ENCODE measurements around the gene FBLN2. TPM values are rescaled to one million over a fixed set of nuclear protein-coding genes. Genes with fewer than 3 reads are reported as not detected.

Gene FBLN2
- total and polyA plus RNA-seq, 4 donors, result 4.3 to 43.4 (median 21.1) TPM

DNA sequence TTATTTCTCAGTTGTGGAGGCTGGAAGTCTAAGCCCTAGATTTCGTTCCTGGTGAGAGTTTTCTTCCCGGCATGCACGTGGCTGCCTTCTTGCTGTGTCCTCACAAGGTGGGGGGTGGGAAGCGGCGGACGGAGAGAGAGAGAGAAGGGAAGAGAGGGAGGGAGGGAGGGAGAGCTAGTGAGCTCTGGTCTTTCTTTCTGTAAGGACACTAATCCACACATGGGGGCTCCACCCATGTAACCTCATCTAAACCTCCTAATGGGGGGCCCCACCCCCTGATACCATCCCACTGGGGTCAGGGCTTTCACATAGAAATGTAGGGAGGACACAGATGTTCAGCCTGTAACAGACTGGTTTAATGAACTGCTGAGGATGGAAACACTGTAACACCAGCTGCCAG lies 7.3 kb downstream of the FBLN2 start:
- Histone ChIP-seq H3K4me1 (ENCODE audit: control insufficient read depth in 5 of 5, insufficient read depth in 5 of 5, low read length in 5 of 5) (peaks cover 0 to 14% (median 0%) of the 10 kb centered on the region in 5 donors), H3K27me3 (ENCODE audit: control insufficient read depth in 3 of 3, insufficient read depth in 3 of 3, low read length in 2 of 3) (no peaks in the 10 kb centered on the region), H3K9me3 (ENCODE audit: control insufficient read depth in 4 of 4, insufficient read depth in 3 of 4, low read length in 3 of 4) (no peaks in the 10 kb centered on the region), H3K27ac (ENCODE audit: low read depth in 1 of 2, low read length in 1 of 2) (no peak overlapping the region), H3K9ac (ENCODE audit: insufficient read depth in 1 of 2, low read length in 2 of 2) (no peak overlapping the region), H3K36me3 (ENCODE audit: control insufficient read depth in 4 of 4, insufficient read depth in 4 of 4, low read length in 4 of 4) (no peaks in the 10 kb centered on the region), H3K4me3 (no peak overlapping the region)
- WGBS, 2 donors, result 65 to 69% methylated on average over 6 of the region's 6 CpGs
- TF ChIP-seq, protein P1, sequence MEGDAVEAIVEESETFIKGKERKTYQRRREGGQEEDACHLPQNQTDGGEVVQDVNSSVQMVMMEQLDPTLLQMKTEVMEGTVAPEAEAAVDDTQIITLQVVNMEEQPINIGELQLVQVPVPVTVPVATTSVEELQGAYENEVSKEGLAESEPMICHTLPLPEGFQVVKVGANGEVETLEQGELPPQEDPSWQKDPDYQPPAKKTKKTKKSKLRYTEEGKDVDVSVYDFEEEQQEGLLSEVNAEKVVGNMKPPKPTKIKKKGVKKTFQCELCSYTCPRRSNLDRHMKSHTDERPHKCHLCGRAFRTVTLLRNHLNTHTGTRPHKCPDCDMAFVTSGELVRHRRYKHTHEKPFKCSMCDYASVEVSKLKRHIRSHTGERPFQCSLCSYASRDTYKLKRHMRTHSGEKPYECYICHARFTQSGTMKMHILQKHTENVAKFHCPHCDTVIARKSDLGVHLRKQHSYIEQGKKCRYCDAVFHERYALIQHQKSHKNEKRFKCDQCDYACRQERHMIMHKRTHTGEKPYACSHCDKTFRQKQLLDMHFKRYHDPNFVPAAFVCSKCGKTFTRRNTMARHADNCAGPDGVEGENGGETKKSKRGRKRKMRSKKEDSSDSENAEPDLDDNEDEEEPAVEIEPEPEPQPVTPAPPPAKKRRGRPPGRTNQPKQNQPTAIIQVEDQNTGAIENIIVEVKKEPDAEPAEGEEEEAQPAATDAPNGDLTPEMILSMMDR (IDR thresholded peaks at IDR 0.05; ENCODE audit: control extremely low read depth, extremely low read depth), result no peak
- DNase-seq, result no peak
- ATAC-seq (ENCODE audit: insufficient read depth, low FRiP score), result no peak

DNA sequence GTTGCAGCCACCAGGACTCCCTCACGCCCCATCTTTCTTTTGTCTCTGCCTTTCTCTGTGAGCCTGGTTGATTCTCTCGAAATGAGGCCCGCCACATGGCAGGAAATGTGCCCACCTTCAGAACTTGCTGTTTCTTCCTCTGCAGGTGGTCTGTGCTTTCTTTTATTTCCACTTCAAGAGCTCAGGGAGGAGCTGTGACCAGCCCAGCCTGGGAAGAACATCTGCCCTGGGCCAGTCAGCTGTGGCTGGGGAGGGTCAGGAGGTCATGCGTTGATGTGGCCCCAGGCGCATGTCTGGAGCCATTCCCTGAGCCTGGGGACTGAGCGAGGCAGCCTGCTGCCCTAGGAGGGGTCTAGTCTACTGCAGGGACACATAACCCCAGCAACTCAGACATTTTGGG lies 8.0 kb downstream of the FBLN2 start:
- TF ChIP-seq, protein P1 (IDR thresholded peaks at IDR 0.05; ENCODE audit: control extremely low read depth, extremely low read depth), result no peak
- H3K27me3 ChIP-seq (ENCODE audit: control insufficient read depth in 3 of 3, insufficient read depth in 3 of 3, low read length in 2 of 3), result no peaks in the 10 kb centered on the region
- H3K36me3 ChIP-seq (ENCODE audit: control insufficient read depth in 4 of 4, insufficient read depth in 4 of 4, low read length in 4 of 4), result no peaks in the 10 kb centered on the region
- no peak overlapping the region for H3K27ac ChIP-seq (ENCODE audit: low read depth in 1 of 2, low read length in 1 of 2)
- DNase-seq (no peak), ATAC-seq (ENCODE audit: insufficient read depth, low FRiP score) (no peak)
- H3K9ac ChIP-seq (ENCODE audit: insufficient read depth in 1 of 2, low read length in 2 of 2), result no peak overlapping the region
- no peaks in the 10 kb centered on the region for H3K9me3 ChIP-seq (ENCODE audit: control insufficient read depth in 4 of 4, insufficient read depth in 3 of 4, low read length in 3 of 4)
- H3K4me1 ChIP-seq (ENCODE audit: control insufficient read depth in 5 of 5, insufficient read depth in 5 of 5, low read length in 5 of 5), result peaks cover 0 to 16% (median 0%) of the 10 kb centered on the region in 5 donors
- WGBS, 2 donors, result 76 to 79% methylated on average over 6 of the region's 6 CpGs
- H3K4me3 ChIP-seq, result no peak overlapping the region

DNA sequence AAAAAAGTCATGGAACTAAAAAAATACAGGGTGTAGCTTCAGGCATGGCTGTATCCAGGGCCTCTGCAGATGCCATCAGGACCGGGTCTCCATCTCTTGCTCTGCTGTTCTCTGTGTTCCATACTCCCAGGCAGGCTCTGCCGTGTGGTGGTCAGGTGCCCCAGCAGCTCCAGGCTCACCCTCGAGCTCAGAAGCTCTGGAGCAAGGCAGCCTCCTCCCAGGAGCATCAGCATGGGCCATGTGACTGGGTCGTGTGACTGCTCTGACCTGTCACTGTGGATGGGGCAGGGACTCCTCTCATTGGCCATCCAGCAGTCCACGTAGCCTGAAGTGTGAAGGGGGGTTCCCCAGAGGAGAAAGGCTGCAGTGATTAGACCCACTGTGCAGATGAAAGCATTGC lies 8.5 kb downstream of the FBLN2 start:
- DNase-seq (no peak), ATAC-seq (ENCODE audit: insufficient read depth, low FRiP score) (no peak)
- Histone ChIP-seq H3K27ac (ENCODE audit: low read depth in 1 of 2, low read length in 1 of 2) (no peak overlapping the region), H3K4me3 (no peak overlapping the region), H3K4me1 (ENCODE audit: control insufficient read depth in 5 of 5, insufficient read depth in 5 of 5, low read length in 5 of 5) (peaks cover 0 to 18% (median 0%) of the 10 kb centered on the region in 5 donors), H3K27me3 (ENCODE audit: control insufficient read depth in 3 of 3, insufficient read depth in 3 of 3, low read length in 2 of 3) (no peaks in the 10 kb centered on the region), H3K36me3 (ENCODE audit: control insufficient read depth in 4 of 4, insufficient read depth in 4 of 4, low read length in 4 of 4) (no peaks in the 10 kb centered on the region), H3K9ac (ENCODE audit: insufficient read depth in 1 of 2, low read length in 2 of 2) (no peak overlapping the region), H3K9me3 (ENCODE audit: control insufficient read depth in 4 of 4, insufficient read depth in 3 of 4, low read length in 3 of 4) (no peaks in the 10 kb centered on the region)
- TF ChIP-seq, protein P1 (IDR thresholded peaks at IDR 0.05; ENCODE audit: control extremely low read depth, extremely low read depth), result no peak
- WGBS, 2 donors, result 68 to 79% methylated on average over 5 of the region's 5 CpGs

DNA sequence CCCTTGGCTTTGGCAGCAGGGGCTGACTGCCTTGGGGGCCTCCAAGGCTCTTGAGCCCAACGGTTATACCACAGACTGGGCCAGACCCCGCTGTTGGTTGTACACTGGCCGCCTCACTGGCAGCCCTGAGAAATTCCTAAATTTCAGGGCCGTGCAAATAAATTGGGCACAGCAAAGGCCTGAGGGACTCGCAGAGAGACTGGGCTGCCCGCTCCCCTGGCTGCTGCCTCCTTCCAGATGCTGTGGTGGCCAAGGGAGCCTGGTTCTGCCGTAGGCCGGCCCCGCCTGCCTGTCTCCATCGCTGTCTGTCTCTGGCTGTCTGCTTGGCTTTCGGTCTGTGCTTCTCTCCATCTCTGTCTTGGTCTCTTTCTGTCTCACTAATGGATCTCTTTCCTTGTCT lies 9.0 kb downstream of the FBLN2 start:
- peaks cover 0 to 18% (median 0%) of the 10 kb centered on the region in 5 donors for H3K4me1 ChIP-seq (ENCODE audit: control insufficient read depth in 5 of 5, insufficient read depth in 5 of 5, low read length in 5 of 5)
- TF ChIP-seq, protein P1 (IDR thresholded peaks at IDR 0.05; ENCODE audit: control extremely low read depth, extremely low read depth), result no peak
- H3K9me3 ChIP-seq (ENCODE audit: control insufficient read depth in 4 of 4, insufficient read depth in 3 of 4, low read length in 3 of 4), result no peaks in the 10 kb centered on the region
- no peaks in the 10 kb centered on the region for H3K36me3 ChIP-seq (ENCODE audit: control insufficient read depth in 4 of 4, insufficient read depth in 4 of 4, low read length in 4 of 4)
- 90 to 97% methylated on average over 11 of the region's 11 CpGs for WGBS, 2 donors
- H3K4me3 ChIP-seq, result no peak overlapping the region
- H3K27me3 ChIP-seq (ENCODE audit: control insufficient read depth in 3 of 3, insufficient read depth in 3 of 3, low read length in 2 of 3), result no peaks in the 10 kb centered on the region
- DNase-seq (no peak), ATAC-seq (ENCODE audit: insufficient read depth, low FRiP score) (no peak)
- no peak overlapping the region for H3K9ac ChIP-seq (ENCODE audit: insufficient read depth in 1 of 2, low read length in 2 of 2)
- H3K27ac ChIP-seq (ENCODE audit: low read depth in 1 of 2, low read length in 1 of 2), result no peak overlapping the region

Measured in lung (tissue), 12 donors.